ENCODE results near the gene SFRP5.

DNA sequence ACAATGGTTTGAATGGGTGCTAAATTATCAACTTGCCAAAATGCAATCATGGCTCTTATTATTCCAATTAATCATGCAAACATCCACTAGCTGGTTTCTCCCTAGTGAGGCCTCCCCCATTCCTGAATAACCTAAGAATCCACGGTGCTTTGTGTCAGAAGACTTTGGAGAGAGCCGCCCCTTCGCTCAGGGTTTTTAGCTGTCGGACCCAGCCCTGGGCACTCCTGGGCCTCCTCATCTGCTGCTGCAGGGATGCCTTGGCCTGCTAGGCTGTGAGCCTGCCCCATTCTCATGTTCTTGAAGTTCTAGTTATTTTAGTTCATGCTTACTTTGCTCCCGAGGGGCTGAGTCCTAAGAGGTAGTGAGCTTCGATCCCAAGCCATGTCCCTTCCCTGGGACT is 34.1 kb upstream of the SFRP5 start:
- TF ChIP-seq CTCF (IDR thresholded peaks at IDR 0.05) (no peak), POLR2AphosphoS5 (IDR thresholded peaks at IDR 0.05) (no peak), POLR2A (IDR thresholded peaks at IDR 0.05) (no peak), EP300 (IDR thresholded peaks at IDR 0.05) (no peak)

Measured in upper lobe of left lung (tissue), 4 donors.